ENCODE measurements around the gene SCCPDH. TPM values are rescaled to one million over a fixed set of nuclear protein-coding genes. Genes with fewer than 3 reads are reported as not detected.

SCCPDH gene
- total and polyA plus RNA-seq, 10 donors, result 6.8 to 15.8 (median 13.0) TPM

DNA sequence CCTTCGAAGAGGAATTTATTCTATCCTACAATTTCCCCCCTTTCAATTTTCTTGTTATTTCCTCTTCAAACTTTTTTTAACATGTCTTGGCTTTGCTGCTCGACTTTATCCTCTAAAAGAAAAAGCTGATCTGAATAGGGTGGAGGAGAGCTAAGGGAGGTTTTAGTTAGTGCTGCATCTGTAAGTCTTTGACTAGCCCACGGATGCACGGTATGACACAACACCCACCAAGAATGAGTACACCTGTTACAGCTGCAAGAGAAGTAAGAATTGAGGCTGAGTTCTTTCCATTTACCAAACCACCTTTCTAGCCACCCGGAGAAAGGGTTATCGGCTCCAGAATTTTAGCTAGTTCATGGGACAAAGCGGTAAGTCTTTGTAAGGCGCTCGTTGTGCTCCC lies 23.8 kb downstream of the SCCPDH start:
- H3K27me3 ChIP-seq (replicated peaks in 1 of 7), result no peaks in the 10 kb centered on the region
- H3K36me3 ChIP-seq, result peaks cover 0 to 41% (median 6%) of the 10 kb centered on the region in 6 donors
- H3K27ac ChIP-seq, result no peak overlapping the region
- TF ChIP-seq POLR2AphosphoS5 (IDR thresholded peaks at IDR 0.05), result no peak
- no peak for DNase-seq
- no peaks in the 10 kb centered on the region for H3K4me1 ChIP-seq
- intact Hi-C loops (cut with DNase I; ENCODE audit: low total_unique reads), result no loop called here
- WGBS, 5 donors, result 64 to 91% (median 83%) methylated on average over 9 of the region's 9 CpGs
- peaks cover 0 to 3% (median 0%) of the 10 kb centered on the region in 8 donors for H3K9me3 ChIP-seq
- H3K4me3 ChIP-seq, result no peak overlapping the region

DNA sequence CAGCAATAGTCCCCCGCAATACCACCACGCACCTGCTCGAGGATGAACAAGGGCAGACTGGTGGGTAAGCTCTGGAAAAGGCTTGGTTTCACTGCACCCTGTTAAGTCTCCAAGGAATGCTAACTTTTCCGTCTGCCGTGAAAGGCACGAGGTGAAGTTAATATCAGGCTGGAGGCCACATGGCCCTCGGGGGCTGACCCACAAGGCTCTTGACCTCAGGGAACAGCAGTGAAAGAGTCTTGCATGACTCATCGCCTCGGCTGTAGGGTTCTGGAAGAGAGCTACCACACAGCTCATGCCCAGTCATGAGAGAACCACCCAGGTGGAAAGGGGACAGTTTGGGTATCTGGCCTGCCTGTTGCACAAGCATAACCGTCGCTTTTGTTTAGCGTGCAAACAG lies 24.7 kb downstream of the SCCPDH start:
- no peak overlapping the region for H3K27ac ChIP-seq
- no peak for DNase-seq
- H3K4me3 ChIP-seq, result no peak overlapping the region
- TF ChIP-seq POLR2A (IDR thresholded peaks at IDR 0.05) (no peak), POLR2AphosphoS5 (IDR thresholded peaks at IDR 0.05) (no peak)
- TF ChIP-seq, protein P1, sequence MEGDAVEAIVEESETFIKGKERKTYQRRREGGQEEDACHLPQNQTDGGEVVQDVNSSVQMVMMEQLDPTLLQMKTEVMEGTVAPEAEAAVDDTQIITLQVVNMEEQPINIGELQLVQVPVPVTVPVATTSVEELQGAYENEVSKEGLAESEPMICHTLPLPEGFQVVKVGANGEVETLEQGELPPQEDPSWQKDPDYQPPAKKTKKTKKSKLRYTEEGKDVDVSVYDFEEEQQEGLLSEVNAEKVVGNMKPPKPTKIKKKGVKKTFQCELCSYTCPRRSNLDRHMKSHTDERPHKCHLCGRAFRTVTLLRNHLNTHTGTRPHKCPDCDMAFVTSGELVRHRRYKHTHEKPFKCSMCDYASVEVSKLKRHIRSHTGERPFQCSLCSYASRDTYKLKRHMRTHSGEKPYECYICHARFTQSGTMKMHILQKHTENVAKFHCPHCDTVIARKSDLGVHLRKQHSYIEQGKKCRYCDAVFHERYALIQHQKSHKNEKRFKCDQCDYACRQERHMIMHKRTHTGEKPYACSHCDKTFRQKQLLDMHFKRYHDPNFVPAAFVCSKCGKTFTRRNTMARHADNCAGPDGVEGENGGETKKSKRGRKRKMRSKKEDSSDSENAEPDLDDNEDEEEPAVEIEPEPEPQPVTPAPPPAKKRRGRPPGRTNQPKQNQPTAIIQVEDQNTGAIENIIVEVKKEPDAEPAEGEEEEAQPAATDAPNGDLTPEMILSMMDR (IDR thresholded peaks at IDR 0.05 in 8 of 11, conservative IDR thresholded peaks at IDR 0.05 in 3 of 11), result no peak
- H3K27me3 ChIP-seq (replicated peaks in 1 of 7), result no peaks in the 10 kb centered on the region
- intact Hi-C loops (cut with DNase I; ENCODE audit: low total_unique reads), result no loop called here
- H3K36me3 ChIP-seq, result peaks cover 0 to 32% (median 6%) of the 10 kb centered on the region in 6 donors
- WGBS, 5 donors, result 69 to 88% (median 77%) methylated on average over 12 of the region's 12 CpGs
- peaks cover 0 to 4% (median 0%) of the 10 kb centered on the region in 6 donors for H3K4me1 ChIP-seq
- no peaks in the 10 kb centered on the region for H3K9me3 ChIP-seq

DNA sequence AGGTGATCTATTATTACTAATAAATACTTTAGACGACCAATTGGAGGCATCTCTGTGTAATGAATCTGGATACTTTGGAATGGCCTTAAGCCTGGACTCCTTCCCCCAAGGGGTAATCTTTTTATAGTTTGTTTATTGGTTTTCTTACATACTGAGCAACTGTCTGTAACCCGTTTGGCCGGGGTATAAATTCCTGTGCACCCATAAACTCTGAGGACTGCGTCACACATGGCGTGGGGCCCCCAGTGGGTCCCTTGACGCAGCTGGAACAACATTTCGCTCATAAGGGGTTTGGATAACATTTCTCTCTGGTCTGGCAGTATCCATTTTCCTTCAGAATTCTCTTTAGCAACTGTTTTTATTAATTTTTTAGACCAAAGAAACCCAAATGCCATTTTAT lies 26.5 kb downstream of the SCCPDH start:
- intact Hi-C loops (cut with DNase I; ENCODE audit: low total_unique reads), result loop anchor here (10.0 kb wide), 1 partner anchor 246 kb away; the partner anchor contains the start of gene SMYD3
- 78 to 94% (median 92%) methylated on average over 7 of the region's 7 CpGs for WGBS, 5 donors
- Histone ChIP-seq H3K36me3 (peaks cover 0 to 18% (median 0%) of the 10 kb centered on the region in 6 donors), H3K4me1 (peaks cover 0 to 8% (median 0%) of the 10 kb centered on the region in 6 donors), H3K27me3 (replicated peaks in 1 of 7) (no peaks in the 10 kb centered on the region), H3K27ac (no peak overlapping the region), H3K9me3 (no peaks in the 10 kb centered on the region), H3K4me3 (no peak overlapping the region)
- TF ChIP-seq POLR2AphosphoS5 (IDR thresholded peaks at IDR 0.05) (no peak), POLR2A (IDR thresholded peaks at IDR 0.05) (no peak)
- TF ChIP-seq, protein P1 (IDR thresholded peaks at IDR 0.05 in 8 of 11, conservative IDR thresholded peaks at IDR 0.05 in 3 of 11), result no peak
- DNase-seq, result no peak

DNA sequence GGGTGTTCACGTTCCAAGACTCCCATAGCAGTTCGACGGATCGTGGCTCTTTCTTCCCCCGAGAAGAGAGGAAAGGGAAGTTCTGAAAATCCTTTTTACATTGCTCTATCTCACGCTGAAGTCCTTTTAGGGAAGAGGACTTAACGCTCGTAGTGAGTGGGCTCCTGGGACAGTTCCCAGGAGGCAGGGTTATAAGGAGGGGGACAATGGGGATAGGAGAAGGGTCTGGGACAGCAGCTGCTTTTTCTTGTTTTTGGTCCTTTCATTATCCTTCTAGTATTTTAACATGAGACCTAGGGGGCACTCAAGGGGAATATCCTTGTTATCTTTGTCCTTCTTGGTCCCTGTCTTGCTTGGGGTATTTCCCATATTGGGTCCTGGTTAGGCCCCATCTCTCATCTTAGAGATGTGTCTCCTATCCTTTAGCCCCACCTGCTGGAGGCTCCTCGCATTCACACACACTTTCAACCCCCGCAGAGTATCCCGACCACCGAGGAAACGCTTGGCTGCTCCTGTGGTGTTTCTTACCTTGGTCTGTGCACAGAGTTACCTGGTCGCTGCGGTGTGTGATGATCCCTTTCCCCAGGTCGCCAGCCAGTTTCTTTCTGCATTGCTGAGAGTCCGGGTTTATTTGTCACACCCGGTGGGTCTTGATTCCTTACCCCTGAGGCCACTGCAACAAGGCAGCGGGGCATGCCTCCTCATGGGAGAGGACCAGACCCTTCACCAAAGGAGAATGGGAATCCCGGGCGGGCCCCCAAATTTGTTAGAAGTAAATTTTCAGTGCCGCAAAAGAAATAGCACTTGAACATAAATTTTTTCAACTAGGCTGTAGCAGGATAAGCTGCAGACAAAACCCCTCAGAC lies 29.7 kb downstream of the SCCPDH start:
- H3K9me3 ChIP-seq, result no peaks in the 10 kb centered on the region
- H3K4me3 ChIP-seq, result no peak overlapping the region
- peaks cover 0 to 5% (median under 1%) of the 10 kb centered on the region in 6 donors for H3K36me3 ChIP-seq
- intact Hi-C loops (cut with DNase I; ENCODE audit: low total_unique reads), result loop anchor here (10.0 kb wide), 1 partner anchor 249 kb away; the partner anchor contains the start of gene SMYD3
- 55 to 69% (median 61%) methylated on average over 21 to 22 of the region's 22 CpGs for WGBS, 5 donors
- peak; percentile 78 for DNase-seq
- peaks cover 0 to 8% (median under 1%) of the 10 kb centered on the region in 6 donors for H3K4me1 ChIP-seq
- TF ChIP-seq, protein P1 (IDR thresholded peaks at IDR 0.05 in 8 of 11, conservative IDR thresholded peaks at IDR 0.05 in 3 of 11), result peak; percentile 50 to 81 (median 72)
- no peak for TF ChIP-seq POLR2A (IDR thresholded peaks at IDR 0.05)
- H3K27ac ChIP-seq, result no peak overlapping the region
- no peaks in the 10 kb centered on the region for H3K27me3 ChIP-seq (replicated peaks in 1 of 7)
